Fibroblast of lung (primary cell): ENCODE measurements around the gene FAT2. TPM values are rescaled to one million over a fixed set of nuclear protein-coding genes. Genes with fewer than 3 reads are reported as not detected.
"Not testable (repeated sequence)": the region's sequence is repeated elsewhere in the genome, so short reads cannot be mapped to it uniquely, and the experiment has no call there.

Source experiments
- DNase-seq, 2 donors: peaks; one replicate each; pipeline versions ENCODE4 v3.0.0 to v3.0.0-alpha.2; 2010; ENCODE audit warnings: low read depth in 2 of 2
- H2AFZ ChIP-seq: 2 replicates; pipeline ENCODE4 v1.5.1; 2012; ENCODE audit warnings: low read length, control low read depth, inconsistent platforms
- H3K27ac ChIP-seq: 2 replicates; pipeline ENCODE4 v1.5.1; 2011; ENCODE audit warnings: low read length, control low read depth; ENCODE audit not compliant: insufficient read depth
- H3K27me3 ChIP-seq: 2 replicates; pipeline ENCODE4 v1.5.1; 2011; ENCODE audit warnings: mild to moderate bottlenecking, low read length; ENCODE audit not compliant: control insufficient read depth, insufficient read depth
- H3K36me3 ChIP-seq: 2 replicates; pipeline ENCODE4 v1.5.1; 2011; ENCODE audit warnings: low read length; ENCODE audit not compliant: control insufficient read depth, insufficient read depth
- H3K4me1 ChIP-seq: 2 replicates; pipeline ENCODE4 v1.5.1; 2011; ENCODE audit warnings: low read length; ENCODE audit not compliant: control insufficient read depth, insufficient read depth; ENCODE audit errors: extremely low read depth
- H3K4me2 ChIP-seq: 2 replicates; pipeline ENCODE4 v1.5.1; 2011; ENCODE audit warnings: low read length, control low read depth; ENCODE audit not compliant: insufficient read depth; ENCODE audit errors: extremely low read depth
- H3K4me3 ChIP-seq, 4 experiments: fragments of 200-600 bp in 1 of 4; sonication (generic) in 1 of 4; replicated peaks in 1 of 4; 2 replicates each; pipeline ENCODE4 v1.5.1; 2011 to 2016; ENCODE audit warnings: low read length in 4 of 4, low read depth in 3 of 4, mild to moderate bottlenecking in 3 of 4, control low read depth in 2 of 4, inconsistent platforms in 1 of 4, mixed read lengths in 1 of 4; ENCODE audit not compliant: insufficient read depth in 1 of 4; ENCODE audit errors: control extremely low read depth in 1 of 4
- H3K79me2 ChIP-seq: 2 replicates; pipeline ENCODE4 v1.5.1; 2012; ENCODE audit warnings: mild to moderate bottlenecking, low read length, inconsistent platforms; ENCODE audit not compliant: control insufficient read depth, insufficient read depth
- H3K9ac ChIP-seq: 2 replicates; pipeline ENCODE4 v1.5.1; 2011; ENCODE audit warnings: mild to moderate bottlenecking, low read length, control low read depth; ENCODE audit not compliant: insufficient read depth
- H3K9me3 ChIP-seq: 2 replicates; pipeline ENCODE4 v1.5.1; 2012; ENCODE audit warnings: low read depth, low read length; ENCODE audit not compliant: control insufficient read depth, insufficient read depth
- H4K20me1 ChIP-seq: 2 replicates; pipeline ENCODE4 v1.5.1; 2011; ENCODE audit warnings: low read length; ENCODE audit not compliant: control insufficient read depth, insufficient read depth; ENCODE audit errors: extremely low read depth
- EZH2 ChIP-seq: IDR thresholded peaks from 2 replicates; pipeline ENCODE4 v1.5.1; 2012; ENCODE audit warnings: low read length, control low read depth, mild to moderate bottlenecking; ENCODE audit errors: missing control alignments
- polyA plus RNA-seq, 2 donors: library from polyadenylated mRNA; depleted of rRNA in 1 of 2; stranded (reverse) in 1 of 2; unstranded in 1 of 2; fragments of >200 nt; gene quantifications; 2 replicates each; pipeline ENCODE4 v1.2.1, GENCODE V29; 2011 to 2012; ENCODE audit warnings: missing spikeins in 1 of 2
- total RNA-seq: library from RNA; depleted of rRNA; stranded (reverse); fragments of >200 nt; gene quantifications from 2 replicates; pipeline ENCODE4 v1.2.1, GENCODE V29; 2014
- TF ChIP-seq, protein P1 (sequence below), 2 donors: IDR thresholded peaks in 1 of 2; conservative IDR thresholded peaks in 1 of 2; 1 replicate in 1 of 2; 2 replicates in 1 of 2; pipeline ENCODE4 v1.5.1; 2011 to 2012; ENCODE audit warnings: low read length in 2 of 2, control low read depth in 1 of 2, inconsistent platforms in 1 of 2, low read depth in 1 of 2, mild to moderate bottlenecking in 1 of 2

The FAT2 gene
- total and polyA plus RNA-seq, 2 donors (not counting 1 experiment from before 2014, with no cell fraction given): under 0.01 TPM; not detected in 1

DNA sequence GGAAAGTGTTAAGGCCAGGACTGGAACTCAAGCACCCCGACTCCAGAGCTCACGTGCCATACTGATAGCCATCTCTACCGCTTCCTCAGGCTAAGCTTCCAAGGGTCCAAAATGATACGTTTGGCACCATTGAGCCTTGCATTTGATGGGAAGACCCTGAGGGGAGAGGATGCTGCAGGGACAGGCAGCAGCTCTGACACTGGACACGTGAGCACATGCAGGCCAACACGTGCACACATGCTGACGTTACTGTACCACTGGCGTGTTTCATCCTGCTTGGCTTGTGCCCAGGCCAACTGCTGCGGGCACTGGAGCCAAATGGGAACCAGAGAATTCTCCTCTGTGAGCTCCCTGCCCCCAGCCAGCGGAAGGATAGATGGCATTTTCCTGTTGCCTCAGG, 5.2 kb downstream of the FAT2 start:
- no peak for TF ChIP-seq EZH2
- TF ChIP-seq, protein P1, sequence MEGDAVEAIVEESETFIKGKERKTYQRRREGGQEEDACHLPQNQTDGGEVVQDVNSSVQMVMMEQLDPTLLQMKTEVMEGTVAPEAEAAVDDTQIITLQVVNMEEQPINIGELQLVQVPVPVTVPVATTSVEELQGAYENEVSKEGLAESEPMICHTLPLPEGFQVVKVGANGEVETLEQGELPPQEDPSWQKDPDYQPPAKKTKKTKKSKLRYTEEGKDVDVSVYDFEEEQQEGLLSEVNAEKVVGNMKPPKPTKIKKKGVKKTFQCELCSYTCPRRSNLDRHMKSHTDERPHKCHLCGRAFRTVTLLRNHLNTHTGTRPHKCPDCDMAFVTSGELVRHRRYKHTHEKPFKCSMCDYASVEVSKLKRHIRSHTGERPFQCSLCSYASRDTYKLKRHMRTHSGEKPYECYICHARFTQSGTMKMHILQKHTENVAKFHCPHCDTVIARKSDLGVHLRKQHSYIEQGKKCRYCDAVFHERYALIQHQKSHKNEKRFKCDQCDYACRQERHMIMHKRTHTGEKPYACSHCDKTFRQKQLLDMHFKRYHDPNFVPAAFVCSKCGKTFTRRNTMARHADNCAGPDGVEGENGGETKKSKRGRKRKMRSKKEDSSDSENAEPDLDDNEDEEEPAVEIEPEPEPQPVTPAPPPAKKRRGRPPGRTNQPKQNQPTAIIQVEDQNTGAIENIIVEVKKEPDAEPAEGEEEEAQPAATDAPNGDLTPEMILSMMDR (conservative IDR thresholded peaks at IDR 0.05 in 1 of 2, IDR thresholded peaks at IDR 0.05 in 1 of 2; ENCODE audit: low read depth in 1 of 2, low read length in 2 of 2): no peak
- no peaks in the 10 kb centered on the region for H3K9me3 ChIP-seq
- H3K27me3 ChIP-seq: peaks cover 2% of the 10 kb centered on the region
- no peaks in the 10 kb centered on the region for H4K20me1 ChIP-seq
- H3K36me3 ChIP-seq: no peaks in the 10 kb centered on the region
- H3K27ac ChIP-seq: no peak overlapping the region
- H3K4me2 ChIP-seq: no peak overlapping the region
- no peak for DNase-seq
- H2AFZ ChIP-seq: no peak overlapping the region
- no peak overlapping the region for H3K9ac ChIP-seq
- H3K4me1 ChIP-seq: no peaks in the 10 kb centered on the region
- H3K4me3 ChIP-seq: no peak overlapping the region
- no peaks in the 10 kb centered on the region for H3K79me2 ChIP-seq

DNA sequence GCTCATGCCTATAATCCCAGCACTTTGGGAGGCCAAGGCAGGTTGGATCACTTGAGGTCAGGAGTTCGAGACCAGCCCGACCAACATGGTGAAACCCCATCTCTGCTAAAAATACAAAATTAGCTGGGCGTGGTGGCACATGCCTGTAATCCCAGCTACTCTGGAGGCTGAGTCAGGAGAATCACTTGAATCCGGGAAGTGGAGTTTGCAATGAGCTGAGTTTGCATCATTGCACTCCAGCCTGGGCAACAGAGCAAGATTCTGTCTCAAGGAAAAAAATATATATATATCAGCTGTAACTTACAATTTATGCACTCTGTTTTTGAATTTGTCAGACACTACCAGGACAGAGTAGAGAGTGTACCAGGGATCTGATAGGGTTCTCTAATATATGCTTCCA, 5.8 kb downstream of the FAT2 start:
- DNase-seq, H2AFZ ChIP-seq, H3K27me3 ChIP-seq, H3K4me1 ChIP-seq, H3K4me3 ChIP-seq, H3K4me2 ChIP-seq, H4K20me1 ChIP-seq, H3K27ac ChIP-seq, H3K79me2 ChIP-seq, H3K9ac ChIP-seq, H3K9me3 ChIP-seq, H3K36me3 ChIP-seq: not testable (repeated sequence)

DNA sequence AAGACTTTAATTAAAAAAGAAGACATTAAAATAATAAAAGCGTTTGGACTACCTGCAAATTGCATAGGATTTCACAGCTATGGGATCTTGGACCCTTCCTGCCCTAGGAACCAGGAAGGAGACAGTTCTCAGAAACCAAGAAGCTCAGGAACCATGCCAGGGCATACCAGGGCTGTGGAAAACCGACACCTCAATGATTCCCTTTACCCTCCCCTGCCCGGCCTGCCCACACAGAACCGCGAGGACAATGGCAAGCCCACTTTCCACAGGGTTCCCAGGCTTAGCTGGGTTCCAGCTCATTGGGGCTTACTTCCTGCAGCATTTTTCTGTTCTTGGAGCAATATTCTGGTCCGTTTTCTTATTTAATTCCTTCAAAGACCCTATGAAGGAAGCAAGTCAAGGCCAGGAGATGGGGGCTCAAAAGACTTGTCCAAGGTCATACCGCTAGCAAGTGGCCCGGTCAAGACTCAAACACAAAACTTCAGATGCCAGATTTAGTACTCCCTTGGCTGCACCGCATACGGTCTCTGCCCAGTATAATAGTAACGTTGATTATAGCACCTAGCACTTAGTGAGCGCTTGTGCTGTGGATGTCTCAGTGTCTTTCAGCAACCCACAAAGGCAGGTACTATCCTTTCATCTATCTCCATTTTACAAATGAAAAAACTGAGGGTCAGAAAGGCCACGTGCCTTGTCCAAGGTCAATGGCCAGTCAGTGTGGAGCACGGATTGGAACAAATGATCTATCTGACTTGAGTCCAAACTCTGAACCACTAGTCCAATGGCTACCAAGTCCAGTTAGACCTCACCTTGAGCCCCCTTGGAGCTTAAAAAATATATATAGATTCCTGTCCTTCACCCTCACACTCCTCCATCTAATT, 6.8 kb downstream of the FAT2 start:
- Histone ChIP-seq H3K27ac (no peak overlapping the region), H3K79me2 (no peaks in the 10 kb centered on the region), H3K9me3 (no peaks in the 10 kb centered on the region), H3K36me3 (no peaks in the 10 kb centered on the region), H4K20me1 (no peaks in the 10 kb centered on the region), H3K4me3 (no peak overlapping the region), H3K4me1 (no peaks in the 10 kb centered on the region), H3K27me3 (peaks cover 2% of the 10 kb centered on the region), H3K9ac (no peak overlapping the region), H3K4me2 (no peak overlapping the region), H2AFZ (no peak overlapping the region)
- TF ChIP-seq EZH2: no peak
- TF ChIP-seq, protein P1 (conservative IDR thresholded peaks at IDR 0.05 in 1 of 2, IDR thresholded peaks at IDR 0.05 in 1 of 2; ENCODE audit: low read depth in 1 of 2, low read length in 2 of 2): no peak
- no peak for DNase-seq
